NCI-H2227 (cell line): ENCODE measurements around the gene NDUFA3.
A peak's percentile ranks its signal among the peaks of the same experiment; 100 is the strongest.

Experiments
- DNase-seq: peaks from one replicate; lab custom pipeline; 2025; ENCODE audit not compliant: unreplicated experiment; lab: John Stamatoyannopoulos, UW

Gene NDUFA3

GRCh38 chr19:54107876-54108490 lies 5.3 kb downstream of the NDUFA3 start:
- no peak for DNase-seq

- DNase-seq, result no peak
Measured at GRCh38 chr19:54108496-54108895, 5.8 kb downstream of the NDUFA3 start.

GRCh38 chr19:54109651-54110050 lies 7.0 kb downstream of the NDUFA3 start:
- DNase-seq, result no peak

- peak; percentile 79 for DNase-seq
Measured at GRCh38 chr19:54114340-54115108, 11.9 kb downstream of the NDUFA3 start.

- peak; percentile 100 for DNase-seq
Measured at GRCh38 chr19:54115109-54116063, 12.7 kb downstream of the NDUFA3 start, which contains the start of the genes PRPF31 and TFPT. Gene PRPF31 (plus strand): TSS chr19:54115754. CDS start chr19:54118279, 2,525 bp downstream. Gene TFPT (minus strand): TSS chr19:54115657. CDS start chr19:54115269, 388 bp downstream.

- DNase-seq, result no peak
Measured at GRCh38 chr19:54121259-54121658, 18.6 kb downstream of the NDUFA3 start.

GRCh38 chr19:54123682-54124081 lies 21.0 kb downstream of the NDUFA3 start:
- DNase-seq, result no peak

- DNase-seq, result no peak
Measured at GRCh38 chr19:54124393-54124792, 21.7 kb downstream of the NDUFA3 start.

GRCh38 chr19:54125713-54126112 lies 23.1 kb downstream of the NDUFA3 start:
- no peak for DNase-seq

- DNase-seq, result no peak
Measured at GRCh38 chr19:54127688-54128440, 25.2 kb downstream of the NDUFA3 start.

GRCh38 chr19:54128441-54128725 lies 25.7 kb downstream of the NDUFA3 start:
- no peak for DNase-seq

- DNase-seq, result no peak
Measured at GRCh38 chr19:54128796-54129616, 26.4 kb downstream of the NDUFA3 start.

- DNase-seq, result no peak
Measured at GRCh38 chr19:54129617-54129996, 27.0 kb downstream of the NDUFA3 start.

GRCh38 chr19:54133312-54133956 lies 30.8 kb downstream of the NDUFA3 start:
- peak; percentile 86 for DNase-seq

- no peak for DNase-seq
Measured at GRCh38 chr19:54133957-54134590, 31.4 kb downstream of the NDUFA3 start.

GRCh38 chr19:54136086-54136863 lies 33.6 kb downstream of the NDUFA3 start:
- DNase-seq, result peak; percentile 76

- DNase-seq, result peak; percentile 100
Measured at GRCh38 chr19:54136864-54137698, 34.4 kb downstream of the NDUFA3 start.
